Bronchial epithelial cell (primary cell): ENCODE results near the gene BEGAIN. TPM values are rescaled to one million over a fixed set of nuclear protein-coding genes. Genes with fewer than 3 reads are reported as not detected.

Source experiments
- DNase-seq: peaks from one replicate; pipeline ENCODE4 v3.0.0-alpha.2; 2010; ENCODE audit warnings: low read depth
- FAIRE-seq: peaks from 2 replicates; lab custom pipeline; 2011; peaks lifted over from hg19 to GRCh38; lab: Jason Lieb, UNC
- H3K27me3 ChIP-seq: 2 replicates; pipeline ENCODE4 v1.5.1; 2011; ENCODE audit warnings: low read length; ENCODE audit not compliant: control insufficient read depth, insufficient read depth
- H3K36me3 ChIP-seq: 2 replicates; pipeline ENCODE4 v1.5.1; 2011; ENCODE audit warnings: low read length; ENCODE audit not compliant: control insufficient read depth, insufficient read depth
- H3K4me3 ChIP-seq: 2 replicates; pipeline ENCODE4 v1.5.1; 2011; ENCODE audit warnings: mild to moderate bottlenecking, low read depth, low read length, control low read depth
- total RNA-seq: library from RNA; depleted of rRNA; stranded (reverse); fragments of >200 nt; gene quantifications from 2 replicates; pipeline ENCODE4 v1.2.1, GENCODE V29; 2014
- TF ChIP-seq, protein P1 (sequence below): IDR thresholded peaks from 2 replicates; pipeline ENCODE4 v1.5.1; 2011; ENCODE audit warnings: mild to moderate bottlenecking, moderate library complexity, low read length, control low read depth, inconsistent platforms; ENCODE audit not compliant: insufficient read depth, severe bottlenecking

Gene BEGAIN
- total RNA-seq, 1 donor from 2014 or later = 1.1 TPM

DNA sequence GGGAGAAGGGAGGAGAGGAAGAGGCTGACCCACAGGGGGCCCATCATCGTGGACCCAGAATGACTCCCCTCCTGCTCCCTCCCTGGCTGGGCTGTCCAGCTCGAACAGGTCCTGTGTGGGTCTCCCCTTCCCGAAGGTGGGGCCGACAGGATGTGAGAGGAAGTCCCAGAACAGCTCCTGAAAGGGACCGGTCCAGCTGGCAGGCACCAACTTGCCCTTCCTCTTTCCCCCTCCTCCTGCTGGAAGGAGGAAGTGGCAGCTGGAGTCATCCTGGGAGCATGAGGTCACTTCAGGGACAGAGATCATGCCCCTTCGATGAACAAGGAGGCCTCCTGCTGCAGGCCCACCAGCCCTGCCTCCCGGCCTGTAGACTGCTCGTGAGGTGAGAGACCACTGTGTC is 35.0 kb upstream of the BEGAIN start:
- H3K36me3 ChIP-seq = no peaks in the 10 kb centered on the region
- TF ChIP-seq, protein P1, sequence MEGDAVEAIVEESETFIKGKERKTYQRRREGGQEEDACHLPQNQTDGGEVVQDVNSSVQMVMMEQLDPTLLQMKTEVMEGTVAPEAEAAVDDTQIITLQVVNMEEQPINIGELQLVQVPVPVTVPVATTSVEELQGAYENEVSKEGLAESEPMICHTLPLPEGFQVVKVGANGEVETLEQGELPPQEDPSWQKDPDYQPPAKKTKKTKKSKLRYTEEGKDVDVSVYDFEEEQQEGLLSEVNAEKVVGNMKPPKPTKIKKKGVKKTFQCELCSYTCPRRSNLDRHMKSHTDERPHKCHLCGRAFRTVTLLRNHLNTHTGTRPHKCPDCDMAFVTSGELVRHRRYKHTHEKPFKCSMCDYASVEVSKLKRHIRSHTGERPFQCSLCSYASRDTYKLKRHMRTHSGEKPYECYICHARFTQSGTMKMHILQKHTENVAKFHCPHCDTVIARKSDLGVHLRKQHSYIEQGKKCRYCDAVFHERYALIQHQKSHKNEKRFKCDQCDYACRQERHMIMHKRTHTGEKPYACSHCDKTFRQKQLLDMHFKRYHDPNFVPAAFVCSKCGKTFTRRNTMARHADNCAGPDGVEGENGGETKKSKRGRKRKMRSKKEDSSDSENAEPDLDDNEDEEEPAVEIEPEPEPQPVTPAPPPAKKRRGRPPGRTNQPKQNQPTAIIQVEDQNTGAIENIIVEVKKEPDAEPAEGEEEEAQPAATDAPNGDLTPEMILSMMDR = no peak
- no peak overlapping the region for H3K4me3 ChIP-seq
- peaks cover 10% of the 10 kb centered on the region for H3K27me3 ChIP-seq
- FAIRE-seq (no peak), DNase-seq (peak; percentile 37)

DNA sequence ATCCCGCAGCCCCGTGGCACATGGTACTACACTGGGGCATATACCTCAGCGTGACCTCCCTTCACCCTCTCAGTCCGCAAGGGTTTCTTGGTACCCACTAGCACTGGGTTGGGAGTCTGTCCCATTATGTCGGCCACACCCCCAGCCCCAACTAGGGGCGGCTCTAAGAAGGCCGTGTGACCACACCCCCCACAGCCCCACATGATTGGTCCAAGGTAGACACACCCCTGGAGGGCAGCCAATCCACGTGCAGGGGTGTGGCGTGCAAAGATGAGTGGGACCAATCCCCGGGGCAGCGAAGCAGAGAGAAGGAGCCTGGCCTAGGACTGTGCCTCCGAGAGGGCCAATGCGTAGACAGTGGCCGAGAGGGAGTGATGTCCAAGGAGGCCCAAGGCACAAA is 34.6 kb upstream of the BEGAIN start:
- Histone ChIP-seq H3K27me3 (peaks cover 12% of the 10 kb centered on the region), H3K36me3 (no peaks in the 10 kb centered on the region), H3K4me3 (no peak overlapping the region)
- FAIRE-seq (no peak), DNase-seq (no peak)
- TF ChIP-seq, protein P1 = no peak

DNA sequence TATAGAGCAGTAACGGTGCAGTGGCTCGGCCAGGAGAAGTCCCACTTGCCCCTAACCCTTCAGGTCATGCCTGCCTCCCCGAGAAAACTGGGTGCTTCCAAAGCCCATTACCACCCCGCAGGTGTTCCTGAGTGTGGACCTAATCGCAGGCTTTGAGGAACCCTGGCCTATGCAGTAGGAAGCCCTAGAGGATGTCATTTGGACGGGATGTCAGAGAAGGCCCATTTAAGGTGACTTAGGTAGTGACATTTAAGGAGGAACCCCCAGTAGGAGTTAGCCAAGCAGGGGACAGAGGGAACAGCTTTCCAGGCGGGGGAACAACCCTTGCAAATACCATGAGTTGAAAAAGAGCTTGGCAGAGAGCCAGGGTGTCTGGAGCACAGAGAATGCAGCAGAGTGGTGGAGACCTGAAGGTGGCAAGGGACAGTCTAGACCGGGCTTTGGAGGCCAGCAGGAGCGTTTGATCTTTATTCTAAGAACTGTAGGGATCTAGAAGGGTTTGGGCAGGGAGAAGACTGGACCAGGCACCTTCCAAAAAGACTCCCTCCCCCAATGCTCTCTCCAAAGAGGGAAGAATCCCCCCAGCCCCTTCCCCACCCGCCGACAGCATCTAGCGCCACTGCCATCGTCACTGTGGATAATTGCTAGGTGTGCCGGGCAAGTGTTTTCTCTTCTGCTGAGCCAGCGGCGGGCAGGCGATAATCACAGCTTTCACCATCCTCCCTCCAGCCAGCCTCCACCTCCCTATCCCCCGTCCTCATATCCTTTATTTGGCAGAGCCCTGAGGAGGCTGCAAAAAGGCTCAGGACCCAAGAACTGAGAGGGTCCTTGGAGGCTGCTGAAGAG is 33.3 kb upstream of the BEGAIN start:
- H3K36me3 ChIP-seq = no peaks in the 10 kb centered on the region
- H3K4me3 ChIP-seq = no peak overlapping the region
- TF ChIP-seq, protein P1 = no peak
- DNase-seq = no peak
- FAIRE-seq = no peak
- H3K27me3 ChIP-seq = peaks cover 12% of the 10 kb centered on the region

DNA sequence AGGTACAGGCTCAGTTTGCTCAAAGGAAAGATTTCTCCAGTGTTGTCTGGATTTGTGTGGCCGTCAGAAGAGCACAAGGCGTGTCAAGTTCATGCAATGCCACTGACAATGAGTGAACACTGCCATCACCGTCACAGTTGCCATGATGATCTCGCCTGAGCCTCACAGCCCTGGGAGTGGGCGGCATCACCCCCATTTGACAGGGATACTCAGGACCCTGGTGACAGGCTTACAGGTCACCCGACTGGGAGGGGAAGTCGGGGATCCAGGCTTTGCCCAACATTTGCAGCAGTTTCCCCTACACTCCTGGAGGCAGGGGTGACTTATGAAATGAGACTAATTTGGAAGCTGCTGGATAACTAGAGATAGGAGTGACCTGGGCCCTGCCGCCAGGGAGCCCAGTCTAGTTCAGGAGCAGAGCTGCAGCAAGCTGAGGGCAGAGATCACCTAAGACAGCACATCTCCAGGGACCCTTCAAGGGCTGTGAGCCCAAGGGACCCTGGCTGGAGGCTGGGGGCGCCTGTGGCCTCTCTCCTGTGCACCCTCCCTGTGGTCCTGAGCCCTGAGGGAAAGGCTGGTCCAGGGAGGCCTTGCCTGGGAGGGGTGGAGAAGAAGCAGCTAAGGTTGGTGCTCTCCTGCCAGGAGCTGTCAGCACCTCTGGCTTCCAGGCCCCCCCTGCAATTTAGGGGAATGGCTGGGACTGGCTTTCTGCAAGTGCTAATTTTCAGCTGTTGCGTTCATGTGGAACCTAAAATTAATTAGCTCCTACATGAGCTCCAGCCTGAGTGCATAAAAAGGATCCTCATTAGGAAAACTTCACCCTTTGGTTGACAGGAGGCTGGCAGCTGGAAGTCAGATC is 32.4 kb upstream of the BEGAIN start:
- DNase-seq = no peak
- TF ChIP-seq, protein P1 = no peak
- H3K4me3 ChIP-seq = no peak overlapping the region
- no peak for FAIRE-seq
- peaks cover 12% of the 10 kb centered on the region for H3K27me3 ChIP-seq
- H3K36me3 ChIP-seq = no peaks in the 10 kb centered on the region

DNA sequence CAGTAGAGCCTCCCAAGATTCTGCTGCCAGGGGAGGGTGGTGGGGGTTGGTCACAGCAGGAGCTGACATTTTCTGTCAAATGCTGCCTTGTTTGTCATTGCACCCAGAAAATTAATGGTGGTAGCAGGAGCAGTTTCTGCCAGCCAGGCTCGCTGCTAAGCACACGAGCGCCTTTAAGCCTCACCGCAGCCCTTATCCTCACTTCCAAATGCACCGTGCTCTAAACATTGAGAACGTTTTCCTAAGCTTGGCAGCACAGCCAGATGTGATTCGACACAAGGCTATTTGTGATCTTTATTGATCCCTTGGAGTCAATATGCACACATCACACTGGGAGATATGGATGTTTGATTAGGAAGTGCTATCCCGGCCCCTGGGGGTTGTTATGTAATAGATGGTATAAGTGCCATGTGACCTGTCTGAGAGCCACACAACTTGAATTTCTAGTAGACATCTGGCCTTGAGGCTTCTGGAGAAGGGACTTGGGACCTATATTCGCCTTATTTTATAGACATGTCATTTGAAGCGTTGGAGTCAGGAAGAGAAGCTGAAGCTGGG is 31.6 kb upstream of the BEGAIN start:
- DNase-seq (no peak), FAIRE-seq (no peak)
- peaks cover 10% of the 10 kb centered on the region for H3K27me3 ChIP-seq

More for the DNA sequence above, 31.6 kb upstream of the BEGAIN start:
- TF ChIP-seq, protein P1 = no peak
- Histone ChIP-seq H3K4me3 (no peak overlapping the region), H3K36me3 (no peaks in the 10 kb centered on the region)
